Esophagus muscularis mucosa (tissue), 4 donors: ENCODE results near the gene CST7. TPM values are rescaled to one million over a fixed set of nuclear protein-coding genes. Genes with fewer than 3 reads are reported as not detected.

Experiments
- DNase-seq: peaks from one replicate; pipeline ENCODE4 v3.0.0-alpha.2; 2017; ENCODE audit errors: extremely low spot score
- H3K27ac ChIP-seq, 4 donors: fragments of 200-600 bp; sonication (generic); replicated peaks in 1 of 4; 1 replicate in 3 of 4; 2 replicates in 1 of 4; pipeline ENCODE4 v1.5.1; 2016 to 2019; ENCODE audit warnings: mild to moderate bottlenecking in 1 of 4
- H3K27me3 ChIP-seq, 4 donors: fragments of 200-600 bp; sonication (generic); one replicate each; pipeline versions ENCODE4 v1.5.1 to v1.6.0; 2016 to 2019
- H3K36me3 ChIP-seq, 4 donors: fragments of 200-600 bp; sonication (generic); one replicate each; pipeline ENCODE4 v1.5.1; 2016 to 2019
- H3K4me1 ChIP-seq, 4 donors: fragments of 200-600 bp; sonication (generic); one replicate each; pipeline ENCODE4 v1.5.1; 2016 to 2019
- H3K4me3 ChIP-seq, 4 donors: fragments of 200-600 bp; sonication (generic); 1 replicate in 2 of 4; 2 replicates in 2 of 4; pipeline ENCODE4 v1.5.1; 2016 to 2019; ENCODE audit warnings: mild to moderate bottlenecking in 4 of 4, moderate library complexity in 1 of 4
- H3K9me3 ChIP-seq, 4 donors: fragments of 200-600 bp; sonication (generic); 1 replicate in 3 of 4; 2 replicates in 1 of 4; pipeline ENCODE4 v1.5.1; 2016 to 2019
- CTCF ChIP-seq, 3 experiments: fragments of 200-600 bp in 2 of 3; fragments of 450-650 bp in 1 of 3; sonication (generic) in 2 of 3; IDR thresholded peaks; one replicate each; pipeline ENCODE4 v1.5.1; 2017 to 2019; ENCODE audit warnings: antibody characterized with exemption in 3 of 3, mild to moderate bottlenecking in 2 of 3, moderate library complexity in 1 of 3
- EP300 ChIP-seq: sonication (generic); formaldehyde crosslinking; IDR thresholded peaks from one replicate; pipeline ENCODE4 v1.6.1; 2017; ENCODE audit warnings: antibody characterized with exemption
- POLR2A ChIP-seq: fragments of 450-650 bp; IDR thresholded peaks from one replicate; pipeline ENCODE4 v1.6.1; 2017; ENCODE audit warnings: antibody characterized with exemption, moderate library complexity, mild to moderate bottlenecking, low read depth
- POLR2AphosphoS5 ChIP-seq, 2 donors: sonication (generic); formaldehyde crosslinking; IDR thresholded peaks; one replicate each; pipeline ENCODE4 v1.6.1; 2017; ENCODE audit warnings: antibody characterized with exemption in 2 of 2
- WGBS: methylation state at CpG from one replicate; pipeline ENCODE4 v1.1.5; 2018; 5-methylcytosine and 5-hydroxymethylcytosine counted together
- intact Hi-C: fragments of 100-400 bp; cut with DNase I; formaldehyde crosslinking; loops from one replicate; pipeline ENCODE4 v1.15.1; 2023
- total RNA-seq, 4 donors: library from RNA; depleted of rRNA; stranded (reverse); fragments of >200 nt; gene quantifications; one replicate each; pipeline versions ENCODE4 v1.1.0 to v1.2.1, GENCODE V29; 2016

Gene CST7
- total RNA-seq, 4 donors from 2014 or later = 1.2 to 13.8 (median 1.5) TPM; not detected in 1

- Histone ChIP-seq H3K36me3 (peaks cover 14 to 60% (median 49%) of the 10 kb centered on the region in 4 donors), H3K4me1 (peaks cover 40 to 58% (median 51%) of the 10 kb centered on the region in 4 donors)
Observed at GRCh38 chr20:25005661-25006060, 56.6 kb downstream of the CST7 start.

GRCh38 chr20:25006431-25007167, 57.5 kb downstream of the CST7 start:
- no peak for DNase-seq

More at GRCh38 chr20:25005661-25006060, 56.6 kb downstream of the CST7 start:
- TF ChIP-seq POLR2A (no peak), POLR2AphosphoS5 (IDR thresholded peaks at IDR 0.05) (no peak), EP300 (no peak), CTCF (IDR thresholded peaks at IDR 0.05) (no peak)
- intact Hi-C loops = no loop called here
- WGBS = 38% methylated on average over 2 of the region's 8 CpGs
- peak overlapping the region; percentile 61 to 78 (median 75) for H3K27ac ChIP-seq
- H3K9me3 ChIP-seq = no peaks in the 10 kb centered on the region
- no peak for DNase-seq
- no peak overlapping the region for H3K4me3 ChIP-seq
- H3K27me3 ChIP-seq = no peaks in the 10 kb centered on the region

GRCh38 chr20:25007491-25008305, 58.6 kb downstream of the CST7 start:
- H3K9me3 ChIP-seq = no peaks in the 10 kb centered on the region
- peaks cover 37 to 55% (median 47%) of the 10 kb centered on the region in 4 donors for H3K4me1 ChIP-seq
- no peak for TF ChIP-seq CTCF (IDR thresholded peaks at IDR 0.05)
- TF ChIP-seq POLR2A = no peak
- H3K36me3 ChIP-seq = peaks cover 25 to 80% (median 68%) of the 10 kb centered on the region in 4 donors
- DNase-seq = no peak
- intact Hi-C loops = no loop called here
- 85% methylated on average over 8 of the region's 22 CpGs for WGBS
- no peak overlapping the region for H3K4me3 ChIP-seq
- no peaks in the 10 kb centered on the region for H3K27me3 ChIP-seq
- peak overlapping the region; percentile 2 to 78 (median 75) for H3K27ac ChIP-seq

More at GRCh38 chr20:25006431-25007167, 57.5 kb downstream of the CST7 start:
- intact Hi-C loops = no loop called here
- WGBS = 76% methylated on average over 12 of the region's 12 CpGs
- Histone ChIP-seq H3K9me3 (no peaks in the 10 kb centered on the region), H3K36me3 (peaks cover 14 to 69% (median 57%) of the 10 kb centered on the region in 4 donors), H3K4me1 (peaks cover 37 to 55% (median 46%) of the 10 kb centered on the region in 4 donors), H3K4me3 (no peak overlapping the region), H3K27me3 (no peaks in the 10 kb centered on the region), H3K27ac (peak overlapping the region; percentile 61 to 78 (median 75))
- TF ChIP-seq POLR2AphosphoS5 (IDR thresholded peaks at IDR 0.05) = no peak
- no peak for TF ChIP-seq POLR2A
- no peak for TF ChIP-seq EP300
- TF ChIP-seq CTCF (IDR thresholded peaks at IDR 0.05) = no peak

- Histone ChIP-seq H3K9me3 (no peaks in the 10 kb centered on the region), H3K4me1 (peaks cover 37 to 55% (median 47%) of the 10 kb centered on the region in 4 donors), H3K27ac (peak overlapping the region; percentile 55 to 75 (median 66)), H3K36me3 (peaks cover 31 to 89% (median 77%) of the 10 kb centered on the region in 4 donors), H3K27me3 (no peaks in the 10 kb centered on the region), H3K4me3 (no peak overlapping the region)
- TF ChIP-seq POLR2A (no peak), CTCF (IDR thresholded peaks at IDR 0.05) (no peak), EP300 (no peak), POLR2AphosphoS5 (IDR thresholded peaks at IDR 0.05) (no peak)
- intact Hi-C loops = no loop called here
- DNase-seq = no peak
- WGBS = 92% methylated on average over 11 of the region's 11 CpGs
Observed at GRCh38 chr20:25008388-25009217, 59.5 kb downstream of the CST7 start.
